NCI-H2081 treated with DMSO at 0.1 percent for 48 hours (cell line): ENCODE results near the gene NDUFA11.

ENCODE experiments used
- DNase-seq: peaks from one replicate; lab custom pipeline; 2025; lab: John Stamatoyannopoulos, UW

The NDUFA11 gene

DNA sequence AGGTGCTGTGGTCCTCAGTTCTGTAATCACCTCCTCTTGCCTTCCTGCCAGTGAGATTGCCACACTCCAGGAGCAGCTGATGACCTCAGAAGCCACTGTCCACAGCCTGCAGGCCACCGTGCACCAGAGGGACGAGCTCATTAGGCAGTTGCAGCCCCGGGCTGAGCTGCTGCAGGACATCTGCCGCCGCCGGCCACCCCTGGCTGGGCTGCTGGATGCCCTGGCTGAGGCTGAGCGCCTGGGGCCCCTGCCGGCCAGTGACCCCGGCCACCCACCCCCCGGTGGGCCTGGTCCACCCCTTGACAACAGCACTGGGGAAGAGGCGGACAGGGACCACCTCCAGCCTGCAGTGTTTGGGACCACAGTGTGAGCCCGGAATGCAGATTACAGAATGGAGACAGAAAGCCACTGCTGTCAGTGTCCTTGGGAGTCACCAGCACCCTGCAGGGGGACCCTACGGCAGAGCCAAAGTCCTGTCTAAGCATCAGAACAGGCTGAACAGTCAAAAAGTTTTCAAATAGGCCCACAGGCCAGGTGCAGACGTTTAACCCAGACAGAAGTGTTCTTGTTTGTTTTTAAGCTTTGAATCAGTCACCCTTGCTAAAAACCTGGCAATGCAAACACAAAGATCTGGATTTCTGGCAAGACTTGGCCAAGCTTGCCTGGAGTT, 5.3 kb upstream of the NDUFA11 start:
- DNase-seq = no peak

- DNase-seq = no peak
These were observed 3.7 kb upstream of the NDUFA11 start for GRCh38 chr19:5907241-5907640.

DNA sequence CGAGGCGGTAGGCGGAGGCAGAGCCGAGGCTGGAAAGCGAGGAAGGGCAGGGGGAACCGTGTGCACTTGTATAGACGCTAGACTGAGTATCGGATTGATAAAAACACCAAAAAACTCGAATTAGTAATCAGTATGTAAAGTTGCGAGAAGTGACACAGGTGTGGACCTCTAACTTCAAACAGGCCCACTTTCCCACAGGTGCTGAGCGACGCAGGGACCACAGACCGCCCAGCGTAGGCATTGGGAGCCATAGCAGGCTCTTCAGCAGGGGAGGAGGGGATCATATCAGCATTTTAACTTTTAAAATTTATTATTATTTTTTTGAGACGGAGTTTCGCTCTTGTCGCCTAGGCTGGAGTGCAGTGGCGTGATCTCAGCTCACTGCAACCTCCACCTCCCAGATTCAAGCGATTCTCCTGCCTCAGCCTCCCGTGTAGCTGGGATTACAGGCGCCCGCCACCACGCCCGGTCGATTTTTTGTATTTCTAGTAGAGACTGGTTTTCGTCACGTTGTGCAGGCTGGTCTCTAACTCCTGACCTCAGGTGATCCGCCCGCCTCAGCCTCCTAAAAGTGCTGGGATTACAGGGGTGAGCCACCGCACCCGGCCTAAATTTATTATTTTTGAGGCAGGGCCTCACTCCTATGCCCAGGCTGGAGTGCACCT, 1.7 kb upstream of the NDUFA11 start:
- no peak for DNase-seq

GRCh38 chr19:5904352-5905113, 943 bp upstream of the NDUFA11 start, which contains the start of gene VMAC:
VMAC (plus strand) TSS chr19:5904872; CDS start chr19:5904891, 19 bp downstream.
- DNase-seq = peak; percentile 99

GRCh38 chr19:5903056-5903623, 450 bp downstream of the NDUFA11 start:
- no peak for DNase-seq

DNA sequence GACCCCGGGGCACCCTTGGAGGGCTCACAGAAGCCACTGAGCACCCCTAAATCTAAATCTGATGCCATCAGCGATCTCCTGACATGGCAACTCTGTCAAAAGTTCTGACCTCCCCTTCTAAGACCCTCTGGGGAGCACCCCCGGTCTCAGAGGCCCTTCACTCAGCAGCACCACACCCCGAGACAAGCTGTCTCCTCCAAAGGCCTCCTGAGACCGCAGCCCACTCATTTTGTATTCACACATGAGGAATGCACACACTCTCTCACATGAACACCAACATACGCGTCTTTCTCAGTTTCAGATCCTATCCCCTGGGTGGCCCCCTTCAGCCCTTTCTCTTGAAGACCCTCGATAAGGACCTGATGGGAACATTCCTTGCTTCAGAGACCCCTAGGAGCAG, 2.6 kb downstream of the NDUFA11 start:
- DNase-seq = no peak

- DNase-seq = no peak
These were observed 3.7 kb downstream of the NDUFA11 start for GRCh38 chr19:5899728-5900526.

DNA sequence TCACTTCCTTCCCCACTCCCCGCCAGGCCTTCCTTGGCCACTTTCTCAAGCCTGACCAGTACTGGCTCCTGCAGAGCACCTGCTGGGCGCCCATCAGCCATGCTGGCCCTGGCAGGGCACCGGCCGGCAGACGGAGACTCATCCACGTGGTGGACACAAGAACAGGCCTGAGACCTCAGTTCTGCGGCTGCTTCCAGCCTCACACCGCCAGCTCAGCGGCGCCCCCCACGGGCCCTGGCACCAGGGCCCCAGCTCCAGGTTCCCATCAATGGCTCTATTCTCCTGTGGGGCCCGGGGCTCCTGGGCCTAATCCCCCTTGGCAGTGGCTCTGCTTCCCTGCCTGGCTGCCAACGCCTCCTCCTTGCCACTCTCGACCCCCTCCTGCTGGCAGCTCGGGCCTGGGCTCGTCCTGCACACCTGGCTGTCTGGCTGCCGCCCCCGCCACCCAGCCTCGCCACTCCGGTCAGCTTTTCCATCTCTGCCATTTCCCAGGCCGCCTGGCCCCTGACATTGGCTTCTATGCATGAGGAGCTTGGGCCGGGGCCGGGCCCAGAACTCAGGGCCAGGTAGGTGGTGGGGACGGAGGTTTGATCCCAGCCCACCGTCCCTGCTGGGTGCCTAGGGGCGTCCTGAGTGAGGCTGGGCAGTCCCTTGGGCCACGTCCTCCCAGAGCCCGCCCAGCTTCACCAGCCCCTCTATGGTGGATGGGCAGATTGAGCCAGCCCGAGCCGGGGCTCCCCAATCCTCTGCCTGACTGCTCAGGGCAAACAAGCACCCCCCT, 6.2 kb downstream of the NDUFA11 start:
- no peak for DNase-seq

DNA sequence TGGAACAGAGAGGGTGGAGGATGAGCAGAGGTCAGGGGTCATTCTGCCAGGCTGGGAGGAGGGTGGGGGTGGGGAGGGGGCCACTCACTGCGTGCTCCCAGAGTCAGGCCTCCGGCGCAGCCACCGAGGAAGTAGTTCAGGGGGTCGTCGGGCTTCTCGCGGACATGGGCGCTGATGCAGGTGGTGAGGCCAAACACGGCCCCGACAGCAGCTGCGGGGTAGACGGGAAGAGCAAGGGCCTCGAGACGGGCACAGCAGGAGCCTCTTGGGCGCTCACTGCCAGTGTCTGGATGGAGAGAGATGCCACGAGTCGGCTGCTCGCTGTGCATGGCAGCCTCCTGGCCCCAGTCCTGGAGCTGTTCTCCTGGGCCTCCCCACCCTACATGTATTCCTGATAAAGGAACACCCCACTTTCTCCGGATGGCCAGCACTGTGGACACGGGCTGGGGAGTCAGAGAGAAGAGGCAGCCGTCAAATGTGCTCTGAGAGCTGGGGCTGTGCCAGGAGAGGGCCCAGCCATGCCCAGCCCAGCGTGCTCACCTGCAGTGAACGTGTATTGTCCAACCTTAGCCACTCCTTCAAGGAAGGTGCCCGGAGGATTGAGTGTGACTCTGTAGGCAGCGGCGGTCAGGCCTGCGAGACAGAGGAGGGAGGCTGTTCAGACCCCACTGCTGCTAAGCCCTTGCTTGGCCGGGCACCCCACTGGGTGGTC, 7.1 kb downstream of the NDUFA11 start:
- DNase-seq = no peak

DNA sequence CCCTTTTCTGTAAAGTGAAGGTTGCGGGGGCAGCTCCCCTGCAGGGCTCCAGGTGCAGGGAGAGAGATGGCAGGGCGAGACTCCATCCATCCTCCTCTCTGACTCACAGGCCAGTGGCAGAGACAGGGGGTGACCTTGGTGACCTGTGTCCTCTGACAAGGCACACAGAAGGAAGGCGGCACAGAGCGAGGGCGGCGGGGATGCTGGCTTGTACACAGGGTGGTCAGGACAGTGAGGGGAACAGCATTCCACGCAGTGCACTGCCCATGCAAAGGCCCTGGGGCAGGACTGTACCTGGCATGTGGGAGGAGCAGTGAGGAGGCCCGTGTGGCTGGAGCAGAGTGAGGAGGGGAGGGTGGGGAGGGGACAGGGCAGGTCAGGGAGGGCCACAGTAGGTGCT, 7.7 kb downstream of the NDUFA11 start:
- no peak for DNase-seq

GRCh38 chr19:5895409-5895808, 8.2 kb downstream of the NDUFA11 start:
- DNase-seq = no peak

GRCh38 chr19:5894704-5895349, 8.8 kb downstream of the NDUFA11 start:
- DNase-seq = no peak

GRCh38 chr19:5893907-5894703, 9.5 kb downstream of the NDUFA11 start:
- no peak for DNase-seq

- no peak for DNase-seq
These were observed 10.2 kb downstream of the NDUFA11 start for GRCh38 chr19:5893296-5893903.

DNA sequence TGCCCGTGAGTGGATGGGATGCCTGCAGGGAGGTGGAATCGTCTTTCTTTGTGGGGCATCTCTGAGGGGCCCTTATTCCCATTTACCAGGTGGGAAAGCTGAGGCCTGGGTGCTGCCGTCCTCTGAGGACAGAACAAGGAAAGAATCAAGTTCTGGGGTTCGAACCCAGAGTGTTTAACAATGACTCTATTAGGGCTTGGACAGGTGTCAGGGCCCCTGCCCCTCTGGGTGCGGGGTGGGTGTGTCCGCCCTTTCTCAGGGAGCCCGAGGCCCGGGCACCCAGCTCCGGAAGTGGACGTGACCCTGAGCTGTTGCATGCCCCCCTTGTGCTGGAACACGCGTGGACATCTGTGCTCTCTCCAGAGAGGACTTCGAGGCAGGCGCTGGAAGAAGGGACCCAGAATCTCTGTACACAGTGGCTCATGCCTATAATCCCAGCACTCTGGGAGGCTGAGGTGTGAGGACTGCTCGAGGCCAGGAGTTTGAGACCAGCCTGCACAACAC, 10.8 kb downstream of the NDUFA11 start:
- no peak for DNase-seq

DNA sequence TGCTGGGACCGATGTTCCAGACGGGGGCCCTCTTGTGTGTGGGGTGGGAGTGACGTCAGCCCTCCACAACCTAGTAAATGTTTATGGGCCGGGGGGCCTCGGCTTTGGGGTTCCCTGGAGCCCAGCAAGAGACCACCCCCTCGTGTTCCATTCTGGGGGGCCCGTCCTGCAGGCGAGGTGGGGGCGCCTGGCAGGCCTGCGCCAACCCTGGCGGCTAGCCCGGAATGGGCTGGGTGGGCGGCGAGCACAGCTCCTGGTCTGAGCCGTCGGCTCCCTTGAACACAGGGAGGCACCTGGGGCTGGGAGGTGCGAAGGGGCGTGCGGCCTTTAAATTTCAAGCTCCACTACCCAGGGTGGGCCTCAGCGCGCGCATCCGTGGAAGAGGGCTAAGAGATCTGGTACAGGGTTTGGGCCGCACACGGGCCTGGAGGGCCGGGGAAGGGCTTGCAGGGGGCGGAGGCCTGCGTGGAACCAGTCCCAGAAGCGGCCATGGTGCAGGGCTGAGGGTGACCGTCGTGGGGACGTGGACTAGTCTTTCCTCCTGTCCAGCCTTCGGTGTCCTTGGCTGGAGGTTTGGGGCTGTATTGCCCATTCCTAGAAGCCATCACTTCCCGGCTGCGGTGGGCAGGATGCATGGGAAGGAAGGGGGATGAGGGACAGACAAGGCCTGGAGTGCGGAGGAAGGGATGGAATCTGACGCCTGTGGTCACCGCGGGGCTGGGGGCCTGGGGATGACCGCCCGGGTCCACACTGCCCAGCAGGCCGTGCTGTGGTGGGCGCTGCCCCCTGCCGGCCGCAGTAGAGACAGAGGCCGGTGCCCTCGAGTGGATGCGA, 11.4 kb downstream of the NDUFA11 start:
- no peak for DNase-seq

DNA sequence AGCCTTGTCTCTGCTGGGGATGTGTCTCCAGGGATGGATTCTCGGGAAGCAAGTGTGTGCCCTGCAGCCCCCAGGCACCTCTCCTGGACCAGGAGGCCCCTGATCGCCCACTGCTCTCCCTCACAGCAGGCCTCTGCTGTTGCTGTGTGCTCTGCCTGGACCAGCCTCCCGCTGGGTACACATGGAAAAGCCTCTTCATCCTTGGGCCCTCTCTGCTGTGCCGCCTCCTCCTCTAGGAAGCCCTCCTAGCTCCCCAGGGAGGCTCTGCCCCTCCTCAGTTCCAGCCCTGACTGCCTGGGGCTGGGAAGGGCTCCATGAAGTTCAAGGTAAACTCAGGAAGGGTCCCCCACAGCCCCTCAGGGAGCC, 12.0 kb downstream of the NDUFA11 start:
- DNase-seq = no peak

DNA sequence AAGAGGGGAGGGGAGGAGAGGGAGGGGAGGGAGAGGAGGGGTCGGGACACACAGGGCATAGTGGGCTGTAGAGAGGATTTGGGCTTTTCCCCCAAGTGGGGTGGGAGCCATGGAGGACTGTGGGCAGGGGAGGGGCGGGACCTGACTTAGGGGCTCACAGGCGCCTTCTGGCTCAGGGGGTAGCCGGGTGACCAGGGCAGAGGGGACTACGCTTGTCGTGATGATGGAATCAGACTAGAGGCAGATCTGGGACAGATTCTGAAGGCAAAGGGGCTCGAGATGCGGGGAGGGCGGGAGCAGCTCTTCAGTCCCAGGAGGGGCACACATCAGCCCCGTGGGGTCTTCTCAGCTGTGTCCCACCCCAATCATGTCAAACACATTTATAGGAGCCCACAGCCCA, 13.5 kb downstream of the NDUFA11 start:
- no peak for DNase-seq
